Esophagus squamous epithelium (tissue), 5 donors: Measurements from ENCODE around the gene SCG5. TPM values are rescaled to one million over a fixed set of nuclear protein-coding genes. Genes with fewer than 3 reads are reported as not detected.

Experiments used
- DNase-seq: peaks from one replicate; lab custom pipeline; 2025; lab: John Stamatoyannopoulos, UW
- H3K27ac ChIP-seq, 4 donors: fragments of 200-600 bp; sonication (generic); one replicate each; pipeline ENCODE4 v1.5.1; 2016 to 2019; ENCODE audit warnings: mild to moderate bottlenecking in 1 of 4
- H3K27me3 ChIP-seq, 4 donors: fragments of 200-600 bp; sonication (generic); 1 replicate in 3 of 4; 2 replicates in 1 of 4; pipeline versions ENCODE4 v1.5.1 to v1.6.0; 2017 to 2021; ENCODE audit warnings: antibody characterized with exemption in 1 of 4
- H3K36me3 ChIP-seq, 3 donors: fragments of 200-600 bp; sonication (generic); one replicate each; pipeline ENCODE4 v1.5.1; 2016 to 2019
- H3K4me1 ChIP-seq, 3 donors: fragments of 200-600 bp; sonication (generic); one replicate each; pipeline ENCODE4 v1.5.1; 2017 to 2019
- H3K4me3 ChIP-seq, 4 donors: fragments of 200-600 bp; sonication (generic); 1 replicate in 3 of 4; 2 replicates in 1 of 4; pipeline ENCODE4 v1.5.1; 2016 to 2019; ENCODE audit warnings: mild to moderate bottlenecking in 2 of 4, moderate library complexity in 1 of 4
- H3K9me3 ChIP-seq, 3 donors: fragments of 200-600 bp; sonication (generic); one replicate each; pipeline ENCODE4 v1.5.1; 2016 to 2019
- CTCF ChIP-seq, 6 experiments: fragments of 450-650 bp in 4 of 6; fragments of 200-600 bp in 2 of 6; sonication (generic) in 2 of 6; IDR thresholded peaks; one replicate each; pipeline ENCODE4 v1.5.1; 2016 to 2019; ENCODE audit warnings: antibody characterized with exemption in 6 of 6, mild to moderate bottlenecking in 4 of 6, moderate library complexity in 4 of 6
- POLR2A ChIP-seq, 4 donors: fragments of 450-650 bp; IDR thresholded peaks; one replicate each; pipeline ENCODE4 v1.6.1; 2017; ENCODE audit warnings: antibody characterized with exemption in 4 of 4, mild to moderate bottlenecking in 4 of 4, moderate library complexity in 3 of 4
- WGBS, 2 donors: methylation state at CpG; one replicate each; pipeline ENCODE4 v1.1.5; 2018; 5-methylcytosine and 5-hydroxymethylcytosine counted together
- intact Hi-C: fragments of 100-400 bp; cut with DNase I; formaldehyde crosslinking; loops from one replicate; pipeline ENCODE4 v1.15.0; 2022
- small RNA-seq, 4 donors: library from RNA; depleted of rRNA; stranded (forward); fragments of <200 nt; gene quantifications; one replicate each; pipeline ENCODE3, GENCODE V24; 2016
- total RNA-seq, 4 donors: library from RNA; depleted of rRNA; stranded (reverse); fragments of >200 nt; gene quantifications; one replicate each; pipeline ENCODE4 v1.1.0, GENCODE V29; 2016
- donor health status: DM: yes; HTN: yes; CAD: no.

SCG5 gene
- total RNA-seq, 4 donors from 2014 or later: 1.1 TPM; not detected in 3

DNA sequence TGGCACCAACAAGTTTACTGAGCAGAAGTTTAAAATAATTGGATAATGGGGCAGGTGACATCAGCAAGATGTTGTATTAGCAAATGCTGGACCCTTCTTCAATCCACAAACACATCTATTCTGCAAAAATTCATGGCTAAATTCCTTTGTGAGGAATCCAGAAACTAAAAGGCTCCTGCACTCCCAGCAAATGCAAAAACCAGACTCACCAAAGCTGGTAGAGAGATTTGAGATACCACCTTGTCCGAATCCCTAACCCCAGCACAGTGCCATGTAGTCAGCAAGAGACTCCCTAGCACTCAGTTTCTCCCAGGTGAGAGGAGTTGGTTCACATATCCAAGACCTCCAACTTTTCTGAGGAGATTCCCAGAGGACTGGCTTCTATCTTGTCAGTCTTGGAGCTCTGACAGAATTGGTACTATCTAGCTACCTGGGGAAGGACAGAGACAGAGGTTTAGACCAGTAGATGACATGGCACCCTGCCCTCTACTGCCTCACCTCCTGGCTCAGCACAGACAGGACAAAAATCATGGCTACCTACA, 98.1 kb downstream of the SCG5 start:
- Histone ChIP-seq H3K4me1 (no peaks in the 10 kb centered on the region), H3K4me3 (no peak overlapping the region), H3K27me3 (no peaks in the 10 kb centered on the region), H3K27ac (no peak overlapping the region), H3K36me3 (no peaks in the 10 kb centered on the region), H3K9me3 (no peaks in the 10 kb centered on the region)
- TF ChIP-seq CTCF (IDR thresholded peaks at IDR 0.05): no peak
- TF ChIP-seq POLR2A (IDR thresholded peaks at IDR 0.05): no peak
- no peak for DNase-seq
- 57 to 83% methylated on average over 1 of the region's 1 CpG for WGBS, 2 donors
- intact Hi-C loops: no loop called here

- WGBS, 2 donors: 37 to 47% methylated on average over 4 to 5 of the region's 5 CpGs
- TF ChIP-seq CTCF (IDR thresholded peaks at IDR 0.05): no peak
- no peak for TF ChIP-seq POLR2A (IDR thresholded peaks at IDR 0.05)
- H3K4me3 ChIP-seq: no peak overlapping the region
- intact Hi-C loops: no loop called here
- H3K4me1 ChIP-seq: no peaks in the 10 kb centered on the region
- no peak overlapping the region for H3K27ac ChIP-seq
- H3K27me3 ChIP-seq: no peaks in the 10 kb centered on the region
- no peak for DNase-seq
- no peaks in the 10 kb centered on the region for H3K9me3 ChIP-seq
- no peaks in the 10 kb centered on the region for H3K36me3 ChIP-seq
Observed at GRCh38 chr15:32743411-32744140, 102.1 kb downstream of the SCG5 start.

GRCh38 chr15:32746116-32746857, 104.8 kb downstream of the SCG5 start:
- Histone ChIP-seq H3K9me3 (no peaks in the 10 kb centered on the region), H3K27me3 (no peaks in the 10 kb centered on the region), H3K4me3 (no peak overlapping the region), H3K4me1 (no peaks in the 10 kb centered on the region), H3K27ac (no peak overlapping the region), H3K36me3 (no peaks in the 10 kb centered on the region)
- DNase-seq: no peak
- intact Hi-C loops: no loop called here
- TF ChIP-seq POLR2A (IDR thresholded peaks at IDR 0.05) (no peak), CTCF (IDR thresholded peaks at IDR 0.05) (no peak)
- WGBS, 2 donors: 64 to 86% methylated on average over 4 of the region's 4 CpGs

Small RNA genes lying within 50 kb of the gene (small RNA-seq; reads per million reads assigned to genes)
- 0 reads per million in 4 donors for gene RN7SL286P

Other genes with a start within 250 kb of the SCG5 start
- under 1 TPM in 1 of 4 donors, not detected in 3; 0.57 TPM for gene GOLGA8K, start 238.4 kb upstream of the SCG5 start, total RNA-seq
- gene GOLGA8O, start 186.1 kb upstream of the SCG5 start, total RNA-seq: under 1 TPM in 1 of 4 donors, not detected in 3; 0.19 TPM
- 1 to 10 TPM; 2.1 to 6.5 (median 2.9) TPM for gene GOLGA8N, start 48.3 kb upstream of the SCG5 start, total RNA-seq
- 10 to 100 TPM in 2 of 4 donors, 1 to 10 TPM in 2; 4.7 to 17.4 (median 8.1) TPM for gene ARHGAP11A, start 26.2 kb upstream of the SCG5 start, total RNA-seq
- 10 to 100 TPM in 1 of 4 donors, 1 to 10 TPM in 2, under 1 TPM in 1; 0.30 to 11.6 (median 6.4) TPM for gene GREM1, start 76.3 kb downstream of the SCG5 start, total RNA-seq